Tibial artery (tissue), 4 donors: Measurements from ENCODE around the gene SSR3.

Experiments
- DNase-seq, 2 donors: peaks; one replicate each; pipeline ENCODE4 v3.0.0-alpha.2; 2019
- H3K27ac ChIP-seq, 2 donors: fragments of 200-600 bp; sonication (generic) in 1 of 2; 1 replicate in 1 of 2; 2 replicates in 1 of 2; pipeline ENCODE4 v1.5.1; 2018 to 2019; ENCODE audit warnings: mild to moderate bottlenecking in 1 of 2
- H3K27me3 ChIP-seq, 2 donors: fragments of 200-600 bp; sonication (generic) in 1 of 2; one replicate each; pipeline versions ENCODE4 v1.5.1 to v1.6.0; 2016 to 2019
- H3K36me3 ChIP-seq, 3 donors: fragments of 200-600 bp; sonication (generic) in 2 of 3; one replicate each; pipeline ENCODE4 v1.5.1; 2016 to 2019; ENCODE audit warnings: mild to moderate bottlenecking in 2 of 3
- H3K4me1 ChIP-seq, 4 donors: fragments of 200-600 bp; sonication (generic) in 2 of 4; 1 replicate in 3 of 4; 2 replicates in 1 of 4; pipeline ENCODE4 v1.5.1; 2016 to 2019
- H3K4me3 ChIP-seq, 2 donors: fragments of 200-600 bp; sonication (generic) in 1 of 2; 1 replicate in 1 of 2; 2 replicates in 1 of 2; pipeline ENCODE4 v1.5.1; 2018 to 2019; ENCODE audit warnings: mild to moderate bottlenecking in 2 of 2
- H3K9me3 ChIP-seq, 3 donors: fragments of 200-600 bp; sonication (generic) in 1 of 3; one replicate each; pipeline ENCODE4 v1.5.1; 2016 to 2019
- intact Hi-C: fragments of 100-400 bp; cut with DNase I; formaldehyde crosslinking; loops from one replicate; pipeline ENCODE4 v1.15.0; 2023; ENCODE audit warnings: low total_unique reads
- TF ChIP-seq, protein P1 (sequence below), 2 experiments: fragments of 200-600 bp in 1 of 2; fragments of 450-650 bp in 1 of 2; IDR thresholded peaks; one replicate each; pipeline ENCODE4 v1.5.1; 2017 to 2019; ENCODE audit warnings: antibody characterized with exemption in 2 of 2, mild to moderate bottlenecking in 1 of 2, moderate library complexity in 1 of 2

Gene SSR3

DNA sequence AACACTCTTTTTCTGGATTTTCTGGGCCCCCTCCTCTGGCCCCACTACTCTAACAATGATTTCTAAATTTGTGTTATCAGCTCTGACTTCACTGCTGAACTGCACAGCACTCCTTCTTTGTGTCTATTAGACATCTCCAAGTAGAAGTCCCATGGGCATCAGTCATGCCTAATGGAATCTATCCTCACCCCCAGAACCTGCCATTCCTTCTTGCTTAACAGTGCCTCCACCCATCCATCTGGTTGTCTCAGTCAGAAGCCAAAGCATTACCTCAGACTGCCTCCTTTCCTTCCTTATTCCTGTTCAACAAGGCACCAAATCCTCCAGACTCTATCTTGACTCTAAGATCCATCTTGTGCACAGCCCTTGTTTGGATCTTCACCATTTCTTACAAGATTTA, 36.2 kb downstream of the SSR3 start:
- H3K9me3 ChIP-seq: no peaks in the 10 kb centered on the region
- peaks cover 0 to 20% (median 9%) of the 10 kb centered on the region in 4 donors for H3K4me1 ChIP-seq
- peaks cover 2 to 16% (median 9%) of the 10 kb centered on the region in 3 donors for H3K36me3 ChIP-seq
- no peak for DNase-seq
- no peaks in the 10 kb centered on the region for H3K27me3 ChIP-seq
- no peak overlapping the region for H3K4me3 ChIP-seq
- H3K27ac ChIP-seq: no peak overlapping the region
- TF ChIP-seq, protein P1, sequence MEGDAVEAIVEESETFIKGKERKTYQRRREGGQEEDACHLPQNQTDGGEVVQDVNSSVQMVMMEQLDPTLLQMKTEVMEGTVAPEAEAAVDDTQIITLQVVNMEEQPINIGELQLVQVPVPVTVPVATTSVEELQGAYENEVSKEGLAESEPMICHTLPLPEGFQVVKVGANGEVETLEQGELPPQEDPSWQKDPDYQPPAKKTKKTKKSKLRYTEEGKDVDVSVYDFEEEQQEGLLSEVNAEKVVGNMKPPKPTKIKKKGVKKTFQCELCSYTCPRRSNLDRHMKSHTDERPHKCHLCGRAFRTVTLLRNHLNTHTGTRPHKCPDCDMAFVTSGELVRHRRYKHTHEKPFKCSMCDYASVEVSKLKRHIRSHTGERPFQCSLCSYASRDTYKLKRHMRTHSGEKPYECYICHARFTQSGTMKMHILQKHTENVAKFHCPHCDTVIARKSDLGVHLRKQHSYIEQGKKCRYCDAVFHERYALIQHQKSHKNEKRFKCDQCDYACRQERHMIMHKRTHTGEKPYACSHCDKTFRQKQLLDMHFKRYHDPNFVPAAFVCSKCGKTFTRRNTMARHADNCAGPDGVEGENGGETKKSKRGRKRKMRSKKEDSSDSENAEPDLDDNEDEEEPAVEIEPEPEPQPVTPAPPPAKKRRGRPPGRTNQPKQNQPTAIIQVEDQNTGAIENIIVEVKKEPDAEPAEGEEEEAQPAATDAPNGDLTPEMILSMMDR (IDR thresholded peaks at IDR 0.05): no peak
- intact Hi-C loops: no loop called here

GRCh38 chr3:156516961-156517360, 38.0 kb downstream of the SSR3 start:
- Histone ChIP-seq H3K4me1 (peaks cover 0 to 20% (median 9%) of the 10 kb centered on the region in 4 donors), H3K4me3 (no peak overlapping the region), H3K27ac (peak overlapping the region in 1 of 2 donors; percentile 11), H3K27me3 (no peaks in the 10 kb centered on the region), H3K36me3 (peaks cover 0 to 9% (median 8%) of the 10 kb centered on the region in 3 donors), H3K9me3 (no peaks in the 10 kb centered on the region)
- TF ChIP-seq, protein P1 (IDR thresholded peaks at IDR 0.05): no peak
- intact Hi-C loops: no loop called here
- DNase-seq: no peak

- TF ChIP-seq, protein P1 (IDR thresholded peaks at IDR 0.05): no peak
- Histone ChIP-seq H3K9me3 (no peaks in the 10 kb centered on the region), H3K36me3 (peaks cover 0 to 9% (median 8%) of the 10 kb centered on the region in 3 donors), H3K4me3 (no peak overlapping the region), H3K27ac (peak overlapping the region; percentile 11 to 24), H3K4me1 (peaks cover 0 to 20% (median 9%) of the 10 kb centered on the region in 4 donors), H3K27me3 (no peaks in the 10 kb centered on the region)
- DNase-seq: peak in 1 of 2 donors; percentile 60
- intact Hi-C loops: no loop called here
Observed at GRCh38 chr3:156516284-156516683, 38.6 kb downstream of the SSR3 start.

GRCh38 chr3:156513619-156514018, 41.3 kb downstream of the SSR3 start:
- H3K36me3 ChIP-seq: peaks cover 0 to 9% (median 4%) of the 10 kb centered on the region in 3 donors
- TF ChIP-seq, protein P1 (IDR thresholded peaks at IDR 0.05): no peak
- intact Hi-C loops: no loop called here
- no peaks in the 10 kb centered on the region for H3K27me3 ChIP-seq
- no peaks in the 10 kb centered on the region for H3K9me3 ChIP-seq
- no peak overlapping the region for H3K4me3 ChIP-seq
- H3K4me1 ChIP-seq: peaks cover 0 to 20% (median 9%) of the 10 kb centered on the region in 4 donors
- DNase-seq: no peak
- H3K27ac ChIP-seq: no peak overlapping the region

GRCh38 chr3:156511987-156512677, 42.8 kb downstream of the SSR3 start:
- TF ChIP-seq, protein P1 (IDR thresholded peaks at IDR 0.05): no peak
- intact Hi-C loops: no loop called here

More at GRCh38 chr3:156511987-156512677, 42.8 kb downstream of the SSR3 start:
- Histone ChIP-seq H3K36me3 (peaks cover 0 to 5% (median 4%) of the 10 kb centered on the region in 3 donors), H3K4me3 (no peak overlapping the region), H3K27me3 (no peaks in the 10 kb centered on the region), H3K9me3 (no peaks in the 10 kb centered on the region), H3K27ac (no peak overlapping the region), H3K4me1 (peaks cover 0 to 14% (median 8%) of the 10 kb centered on the region in 4 donors)
- no peak for DNase-seq
